Liver (tissue), 9 donors: ENCODE measurements around the gene RNF10. TPM values are rescaled to one million over a fixed set of nuclear protein-coding genes. Genes with fewer than 3 reads are reported as not detected.
"Not testable (repeated sequence)": the region's sequence is repeated elsewhere in the genome, so short reads cannot be mapped to it uniquely, and the experiment has no call there.

ENCODE experiments used
- DNase-seq: peaks from one replicate; pipeline ENCODE4 v3.0.0-alpha.2; 2017; ENCODE audit warnings: low spot score
- H3K27ac ChIP-seq, 2 donors: one replicate each; pipeline ENCODE4 v1.7.0; 2013; ENCODE audit warnings: inconsistent platforms in 2 of 2, low read length in 2 of 2, control low read depth in 1 of 2, low read depth in 1 of 2, mild to moderate bottlenecking in 1 of 2
- H3K27me3 ChIP-seq, 4 donors: one replicate each; pipeline versions ENCODE4 v1.6.1 to v1.7.0; 2013; ENCODE audit warnings: low read length in 3 of 4, inconsistent platforms in 1 of 4, mild to moderate bottlenecking in 1 of 4, moderate library complexity in 1 of 4; ENCODE audit not compliant: control insufficient read depth in 4 of 4, insufficient read depth in 4 of 4
- H3K36me3 ChIP-seq, 4 donors: one replicate each; pipeline versions ENCODE4 v1.6.1 to v1.7.0; 2013; ENCODE audit warnings: low read length in 3 of 4, mild to moderate bottlenecking in 3 of 4, low read depth in 1 of 4, moderate library complexity in 1 of 4; ENCODE audit not compliant: control insufficient read depth in 4 of 4, insufficient read depth in 3 of 4
- H3K4me1 ChIP-seq, 4 donors: one replicate each; pipeline versions ENCODE4 v1.6.1 to v1.7.0; 2013; ENCODE audit warnings: low read length in 3 of 4, mild to moderate bottlenecking in 3 of 4, moderate library complexity in 1 of 4; ENCODE audit not compliant: control insufficient read depth in 4 of 4, insufficient read depth in 4 of 4
- H3K4me3 ChIP-seq, 3 donors: one replicate each; pipeline versions ENCODE4 v1.6.1 to v1.7.0; 2013; ENCODE audit warnings: low read length in 3 of 3, control low read depth in 1 of 3, low read depth in 1 of 3, mild to moderate bottlenecking in 1 of 3
- H3K9ac ChIP-seq, 2 donors: one replicate each; pipeline ENCODE4 v1.7.0; 2013; ENCODE audit warnings: low read length in 2 of 2, mild to moderate bottlenecking in 2 of 2, moderate library complexity in 2 of 2, control low read depth in 1 of 2, low read depth in 1 of 2
- H3K9me3 ChIP-seq, 4 donors: one replicate each; pipeline versions ENCODE4 v1.6.1 to v1.7.0; 2013; ENCODE audit warnings: low read length in 3 of 4; ENCODE audit not compliant: control insufficient read depth in 4 of 4
- ATF3 ChIP-seq: IDR thresholded peaks from 2 replicates; pipeline ENCODE4 v1.6.1; 2016; ENCODE audit warnings: antibody characterized with exemption
- EGR1 ChIP-seq, 2 donors: IDR thresholded peaks; 2 replicates each; pipeline ENCODE4 v1.6.1; 2016 to 2018; ENCODE audit warnings: antibody characterized with exemption in 2 of 2, low read depth in 2 of 2
- FOXA1 ChIP-seq: IDR thresholded peaks from 2 replicates; pipeline ENCODE4 v1.6.1; 2016; ENCODE audit warnings: antibody characterized with exemption
- FOXA2 ChIP-seq: IDR thresholded peaks from 2 replicates; pipeline ENCODE4 v1.6.1; 2016; ENCODE audit warnings: antibody characterized with exemption
- GABPA ChIP-seq, 2 donors: IDR thresholded peaks in 1 of 2; conservative IDR thresholded peaks in 1 of 2; 2 replicates each; pipeline ENCODE4 v1.6.1; 2016; ENCODE audit warnings: antibody characterized with exemption in 2 of 2, mild to moderate bottlenecking in 1 of 2, moderate library complexity in 1 of 2
- HNF4A ChIP-seq, 2 donors: conservative IDR thresholded peaks; 2 replicates each; pipeline ENCODE4 v1.6.1; 2016; ENCODE audit warnings: antibody characterized with exemption in 2 of 2, mild to moderate bottlenecking in 2 of 2
- HNF4G ChIP-seq: IDR thresholded peaks from 2 replicates; pipeline ENCODE4 v1.6.1; 2016; ENCODE audit warnings: antibody characterized with exemption
- JUND ChIP-seq, 2 donors: IDR thresholded peaks; 2 replicates each; pipeline ENCODE4 v1.6.1; 2016; ENCODE audit warnings: antibody characterized with exemption in 2 of 2
- NR2F2 ChIP-seq: IDR thresholded peaks from 2 replicates; pipeline ENCODE4 v1.6.1; 2016; ENCODE audit warnings: antibody characterized with exemption
- RAD21 ChIP-seq, 2 donors: IDR thresholded peaks; 2 replicates each; pipeline ENCODE4 v1.6.1; 2016; ENCODE audit warnings: antibody characterized with exemption in 2 of 2, mild to moderate bottlenecking in 2 of 2
- REST ChIP-seq: IDR thresholded peaks from 2 replicates; pipeline ENCODE4 v1.6.1; 2016; ENCODE audit warnings: antibody characterized with exemption, mild to moderate bottlenecking
- RXRA ChIP-seq, 2 donors: IDR thresholded peaks; 2 replicates each; pipeline ENCODE4 v1.6.1; 2017 to 2018; ENCODE audit warnings: antibody characterized with exemption in 2 of 2, mild to moderate bottlenecking in 1 of 2
- SP1 ChIP-seq: IDR thresholded peaks from 2 replicates; pipeline ENCODE4 v1.6.1; 2018; ENCODE audit warnings: antibody characterized with exemption, mild to moderate bottlenecking
- TAF1 ChIP-seq: conservative IDR thresholded peaks from 2 replicates; pipeline ENCODE4 v1.6.1; 2016; ENCODE audit warnings: antibody characterized with exemption, mild to moderate bottlenecking
- YY1 ChIP-seq: IDR thresholded peaks from 2 replicates; pipeline ENCODE4 v1.6.1; 2016; ENCODE audit warnings: antibody characterized with exemption, mild to moderate bottlenecking
- ZBTB33 ChIP-seq: IDR thresholded peaks from 2 replicates; pipeline ENCODE4 v1.6.1; 2016; ENCODE audit warnings: antibody characterized with exemption
- WGBS: extraction: QIAGEN DNeasy Blood & Tissue Kit; methylation state at CpG from one replicate; pipeline ENCODE4 v1.1.7; 2013; 5-methylcytosine and 5-hydroxymethylcytosine counted together
- polyA plus RNA-seq, 2 donors: library from polyadenylated mRNA; stranded (reverse) in 1 of 2; unstranded in 1 of 2; fragments of 200-250 nt in 1 of 2; fragments of >200 nt in 1 of 2; fragmentation: Nextera tagmentation in 1 of 2; extraction: Ambion mirVana in 1 of 2; gene quantifications; one replicate each; pipeline versions ENCODE4 v1.2.1 to v1.2.3, GENCODE V29; 2013 to 2015
- total RNA-seq, 2 donors: library from RNA; depleted of rRNA; stranded (reverse); fragments of >200 nt; gene quantifications; one replicate each; pipeline ENCODE4 v1.2.3, GENCODE V29; 2014
- TF ChIP-seq, protein P1 (sequence below): IDR thresholded peaks from 2 replicates; pipeline ENCODE4 v1.6.1; 2016; ENCODE audit warnings: antibody characterized with exemption
- TF ChIP-seq, protein P2 (sequence below): fragments of 150-350 bp; IDR thresholded peaks from 2 replicates; pipeline ENCODE4 v1.5.1; 2017; ENCODE audit warnings: improper control_type of control experiment, low read depth, low read length; ENCODE audit not compliant: missing input control
- donor health status: healthy.
- donor health status: healthy.
- donor health status: healthy.
- donor health status: healthy.
- donor health status: healthy.

The RNF10 gene
- total and polyA plus RNA-seq, 4 donors = 48.0 to 157 (median 75.6) TPM

- no peak overlapping the region for H3K9ac ChIP-seq
- no peaks in the 10 kb centered on the region for H3K9me3 ChIP-seq
- no peak overlapping the region for H3K27ac ChIP-seq
- no peak overlapping the region for H3K4me3 ChIP-seq
- H3K27me3 ChIP-seq = no peaks in the 10 kb centered on the region
- WGBS = 75% methylated on average over 4 of the region's 4 CpGs
- TF ChIP-seq YY1 (no peak), HNF4A (conservative IDR thresholded peaks at IDR 0.05) (no peak), REST (no peak), RXRA (IDR thresholded peaks at IDR 0.05) (no peak), ATF3 (no peak), SP1 (no peak), NR2F2 (no peak), JUND (IDR thresholded peaks at IDR 0.05) (no peak), TAF1 (no peak), HNF4G (no peak), FOXA2 (no peak)
- TF ChIP-seq, protein P1, sequence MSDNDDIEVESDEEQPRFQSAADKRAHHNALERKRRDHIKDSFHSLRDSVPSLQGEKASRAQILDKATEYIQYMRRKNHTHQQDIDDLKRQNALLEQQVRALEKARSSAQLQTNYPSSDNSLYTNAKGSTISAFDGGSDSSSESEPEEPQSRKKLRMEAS = no peak
- DNase-seq = no peak
- no peaks in the 10 kb centered on the region for H3K4me1 ChIP-seq
- H3K36me3 ChIP-seq = no peaks in the 10 kb centered on the region
Measured at GRCh38 chr12:120610560-120610959, 76.4 kb downstream of the RNF10 start.

GRCh38 chr12:120611534-120611933 is 77.4 kb downstream of the RNF10 start:
- not testable (repeated sequence) for DNase-seq, H3K9ac ChIP-seq, H3K9me3 ChIP-seq, H3K27me3 ChIP-seq, H3K4me3 ChIP-seq, H3K4me1 ChIP-seq, H3K36me3 ChIP-seq, H3K27ac ChIP-seq
- WGBS = 78% methylated on average over 1 of the region's 1 CpG

DNA sequence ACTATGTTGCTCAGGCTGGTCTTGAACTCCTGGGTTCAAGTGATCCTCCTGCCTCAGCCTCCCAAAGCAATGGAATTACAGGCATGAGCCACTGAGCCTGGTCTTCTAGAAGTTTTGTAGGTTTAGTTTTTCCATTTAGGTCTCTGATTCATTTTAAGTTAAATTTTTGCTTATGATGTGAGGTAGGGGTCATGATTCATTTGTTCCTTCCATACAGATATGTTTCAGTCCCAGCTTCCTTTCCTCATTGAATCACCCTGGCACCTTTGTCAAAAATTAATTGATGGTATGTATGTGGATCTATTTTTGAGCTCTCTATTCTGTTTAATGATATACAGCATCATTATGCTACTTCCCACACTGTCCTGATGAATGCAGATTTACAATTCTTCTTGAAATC is 80.7 kb downstream of the RNF10 start:
- H3K4me1 ChIP-seq = no peaks in the 10 kb centered on the region
- DNase-seq = no peak
- no peaks in the 10 kb centered on the region for H3K36me3 ChIP-seq
- peaks cover 0 to 2% (median 0%) of the 10 kb centered on the region in 4 donors for H3K27me3 ChIP-seq
- no peak overlapping the region for H3K27ac ChIP-seq
- no peak overlapping the region for H3K9ac ChIP-seq
- no peaks in the 10 kb centered on the region for H3K9me3 ChIP-seq
- H3K4me3 ChIP-seq = no peak overlapping the region
- TF ChIP-seq, protein P1 = no peak
- no peak for TF ChIP-seq HNF4G
- TF ChIP-seq TAF1 = no peak
- TF ChIP-seq NR2F2 = no peak
- TF ChIP-seq ATF3 = no peak
- TF ChIP-seq FOXA1 = no peak
- TF ChIP-seq, protein P2, sequence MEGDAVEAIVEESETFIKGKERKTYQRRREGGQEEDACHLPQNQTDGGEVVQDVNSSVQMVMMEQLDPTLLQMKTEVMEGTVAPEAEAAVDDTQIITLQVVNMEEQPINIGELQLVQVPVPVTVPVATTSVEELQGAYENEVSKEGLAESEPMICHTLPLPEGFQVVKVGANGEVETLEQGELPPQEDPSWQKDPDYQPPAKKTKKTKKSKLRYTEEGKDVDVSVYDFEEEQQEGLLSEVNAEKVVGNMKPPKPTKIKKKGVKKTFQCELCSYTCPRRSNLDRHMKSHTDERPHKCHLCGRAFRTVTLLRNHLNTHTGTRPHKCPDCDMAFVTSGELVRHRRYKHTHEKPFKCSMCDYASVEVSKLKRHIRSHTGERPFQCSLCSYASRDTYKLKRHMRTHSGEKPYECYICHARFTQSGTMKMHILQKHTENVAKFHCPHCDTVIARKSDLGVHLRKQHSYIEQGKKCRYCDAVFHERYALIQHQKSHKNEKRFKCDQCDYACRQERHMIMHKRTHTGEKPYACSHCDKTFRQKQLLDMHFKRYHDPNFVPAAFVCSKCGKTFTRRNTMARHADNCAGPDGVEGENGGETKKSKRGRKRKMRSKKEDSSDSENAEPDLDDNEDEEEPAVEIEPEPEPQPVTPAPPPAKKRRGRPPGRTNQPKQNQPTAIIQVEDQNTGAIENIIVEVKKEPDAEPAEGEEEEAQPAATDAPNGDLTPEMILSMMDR = no peak
- no peak for TF ChIP-seq YY1
- TF ChIP-seq ZBTB33 = no peak
- no peak for TF ChIP-seq FOXA2
- no peak for TF ChIP-seq JUND (IDR thresholded peaks at IDR 0.05)
- TF ChIP-seq SP1 = no peak
- no peak for TF ChIP-seq RAD21 (IDR thresholded peaks at IDR 0.05)
- TF ChIP-seq GABPA (IDR thresholded peaks at IDR 0.05 in 1 of 2, conservative IDR thresholded peaks at IDR 0.05 in 1 of 2) = no peak
- no peak for TF ChIP-seq HNF4A (conservative IDR thresholded peaks at IDR 0.05)
- no peak for TF ChIP-seq EGR1 (IDR thresholded peaks at IDR 0.05; ENCODE audit: low read depth in 2 of 2)
- no peak for TF ChIP-seq RXRA (IDR thresholded peaks at IDR 0.05)
